Left colon (tissue), 2 donors: ENCODE data around the gene CFAP97. TPM values are rescaled to one million over a fixed set of nuclear protein-coding genes. Genes with fewer than 3 reads are reported as not detected.
"Not testable (repeated sequence)": the region's sequence is repeated elsewhere in the genome, so short reads cannot be mapped to it uniquely, and the experiment has no call there.

ENCODE experiments used
- ATAC-seq: fragments of 200-7000 bp; cut with Tn5 transposase; one replicate; pipeline ENCODE4 v1.9.1; 2020; ENCODE audit warnings: mild to moderate bottlenecking, moderate library complexity
- DNase-seq, 2 donors: peaks; one replicate each; pipeline ENCODE4 v3.0.0-alpha.2; 2020
- intact Hi-C, 2 donors: fragments of 100-400 bp; cut with DNase I in 1 of 2; cut with micrococcal nuclease in 1 of 2; formaldehyde crosslinking; loops; one replicate each; pipeline versions ENCODE4 v1.11.2 to v1.14.0; 2022; cut with DNase I, micrococcal nuclease
- total RNA-seq, 2 donors: library from RNA; stranded (reverse); fragmentation: NEBNext Ultra II Directional; extraction: Animal tissue kit (Norgen Biotek cat#: 25700); gene quantifications; one replicate each; pipeline ENCODE4 v1.2.1, GENCODE V29; 2021
- donor health status: DM: no; HTN: no; CAD: no.
- donor health status: DM: yes; HTN: yes; CAD: no.

CFAP97 gene
- total RNA-seq, 2 donors from 2014 or later: 13.9 to 14.0 TPM

- intact Hi-C loops: no loop called here
- no peak for DNase-seq
- ATAC-seq: no peak
These were observed 81.0 kb downstream of the CFAP97 start for GRCh38 chr4:185122681-185123345.

DNA sequence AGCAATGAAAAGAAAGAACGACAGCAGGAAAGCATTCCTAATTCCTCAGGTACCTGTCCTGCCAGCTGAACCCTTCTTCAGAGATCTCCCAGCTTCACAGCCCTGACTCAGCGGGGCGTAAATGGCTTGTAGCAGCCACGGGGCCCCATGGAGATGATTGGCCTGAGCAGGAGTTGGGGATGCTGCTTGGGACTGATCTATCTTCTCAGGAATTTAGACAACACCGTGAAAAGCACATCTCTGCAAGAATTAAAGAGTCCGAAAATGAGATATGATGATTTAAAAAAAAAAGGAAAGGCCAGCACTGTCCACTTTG, 83.2 kb downstream of the CFAP97 start:
- no peak for ATAC-seq
- DNase-seq: no peak
- intact Hi-C loops: no loop called here

GRCh38 chr4:185119927-185120630, 83.7 kb downstream of the CFAP97 start:
- ATAC-seq (no peak), DNase-seq (no peak)
- intact Hi-C loops: no loop called here

DNA sequence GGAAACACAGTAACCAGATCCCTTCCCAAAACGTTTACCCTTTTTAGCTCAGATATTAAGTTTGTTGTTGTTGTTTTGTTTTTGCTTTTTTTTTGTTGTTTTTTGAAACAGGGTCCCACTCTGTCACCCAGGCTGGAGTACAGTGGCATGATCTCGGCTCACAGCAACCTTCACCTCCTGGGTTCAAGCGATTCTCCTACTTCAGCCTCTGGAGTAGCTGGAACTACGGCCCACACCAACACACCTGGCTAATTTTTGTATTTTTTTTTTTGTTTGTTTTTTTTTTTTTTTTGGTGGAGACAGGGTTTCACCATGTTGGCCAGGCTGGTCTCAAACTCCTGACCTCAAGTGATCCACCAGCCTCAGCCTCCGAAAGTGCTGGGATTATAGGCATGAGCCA, 84.3 kb downstream of the CFAP97 start:
- DNase-seq, ATAC-seq, intact Hi-C loops: not testable (repeated sequence)

GRCh38 chr4:185118876-185119275, 84.9 kb downstream of the CFAP97 start:
- ATAC-seq (no peak), DNase-seq (no peak)
- intact Hi-C loops: no loop called here

GRCh38 chr4:185117300-185117934, 86.4 kb downstream of the CFAP97 start:
- DNase-seq: no peak
- ATAC-seq: no peak
- intact Hi-C loops: no loop called here

GRCh38 chr4:185115827-185116232, 88.0 kb downstream of the CFAP97 start:
- ATAC-seq (peak; percentile 98), DNase-seq (peak; percentile 39 to 40)
- intact Hi-C loops: no loop called here

- DNase-seq (no peak), ATAC-seq (no peak)
- intact Hi-C loops: no loop called here
These were observed 90.5 kb downstream of the CFAP97 start for GRCh38 chr4:185113340-185113739.

DNA sequence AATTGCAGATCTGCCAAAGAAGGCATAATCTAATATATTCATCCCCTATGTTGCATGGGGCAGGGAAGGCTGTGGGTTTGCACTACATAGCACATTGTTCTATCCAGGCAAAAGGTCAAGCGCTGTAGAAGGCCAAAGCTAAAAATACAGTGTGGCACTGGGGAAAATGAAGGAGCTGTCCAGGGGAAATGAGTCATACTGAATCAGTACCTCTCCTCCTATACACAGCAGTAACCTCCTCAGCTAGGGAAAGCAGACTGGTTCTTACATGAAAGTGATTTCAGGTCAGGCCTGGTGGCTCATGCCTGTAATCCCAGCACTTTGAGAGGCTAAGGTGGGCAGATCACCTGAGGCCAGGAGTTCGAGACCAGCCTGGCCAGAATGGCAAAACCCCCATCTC, 91.7 kb downstream of the CFAP97 start:
- no peak for DNase-seq
- peak; percentile 23 for ATAC-seq
- intact Hi-C loops: no loop called here

GRCh38 chr4:185110375-185110823, 93.4 kb downstream of the CFAP97 start:
- DNase-seq: no peak
- intact Hi-C loops: no loop called here
- ATAC-seq: peak; percentile 44

DNA sequence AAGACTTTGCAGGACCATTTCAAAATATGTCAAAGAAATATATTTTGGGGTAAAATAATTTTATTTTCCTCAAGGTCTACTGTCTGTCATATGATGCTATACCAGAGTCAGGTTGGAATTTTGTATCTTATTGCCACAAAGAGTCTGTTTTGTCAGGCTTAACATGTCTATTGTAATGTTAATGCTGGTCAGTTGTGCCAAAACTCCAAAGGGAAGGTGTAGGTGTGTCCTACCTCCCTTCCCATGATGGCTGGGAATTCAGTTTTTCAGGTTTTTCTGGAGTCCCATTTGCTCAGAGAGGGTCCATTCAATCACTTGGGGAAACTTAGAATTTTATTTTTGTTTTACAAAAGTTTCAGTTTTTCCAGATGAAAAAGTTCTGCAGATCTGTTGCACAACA, 94.1 kb downstream of the CFAP97 start:
- ATAC-seq (no peak), DNase-seq (no peak)
- intact Hi-C loops: no loop called here

Other genes with a start within 250 kb of the CFAP97 start
- gene HELT, start 185.5 kb downstream of the CFAP97 start, total RNA-seq: not detected
- 10 to 100 TPM; 37.9 to 43.9 TPM for gene SLC25A4, start 60.7 kb downstream of the CFAP97 start, total RNA-seq
- 10 to 100 TPM; 10.6 to 24.2 TPM for gene SNX25, start 5.6 kb upstream of the CFAP97 start, total RNA-seq
- gene LRP2BP, start 191.9 kb upstream of the CFAP97 start, total RNA-seq: under 1 TPM; 0.40 to 0.70 TPM
- gene ANKRD37, start 192.8 kb upstream of the CFAP97 start, total RNA-seq: 1 to 10 TPM; 5.0 to 9.1 TPM
- 10 to 100 TPM; 20.5 to 26.1 TPM for gene UFSP2, start 222.0 kb upstream of the CFAP97 start, total RNA-seq